NCI-H1092 treated with DMSO at 0.1 percent for 48 hours (cell line): Measurements from ENCODE around the gene POLR2E.

ENCODE experiments used
- DNase-seq: peaks from one replicate; lab custom pipeline; 2025; lab: John Stamatoyannopoulos, UW

POLR2E gene

GRCh38 chr19:1046836-1047695 is 48.1 kb downstream of the POLR2E start:
- no peak for DNase-seq

DNA sequence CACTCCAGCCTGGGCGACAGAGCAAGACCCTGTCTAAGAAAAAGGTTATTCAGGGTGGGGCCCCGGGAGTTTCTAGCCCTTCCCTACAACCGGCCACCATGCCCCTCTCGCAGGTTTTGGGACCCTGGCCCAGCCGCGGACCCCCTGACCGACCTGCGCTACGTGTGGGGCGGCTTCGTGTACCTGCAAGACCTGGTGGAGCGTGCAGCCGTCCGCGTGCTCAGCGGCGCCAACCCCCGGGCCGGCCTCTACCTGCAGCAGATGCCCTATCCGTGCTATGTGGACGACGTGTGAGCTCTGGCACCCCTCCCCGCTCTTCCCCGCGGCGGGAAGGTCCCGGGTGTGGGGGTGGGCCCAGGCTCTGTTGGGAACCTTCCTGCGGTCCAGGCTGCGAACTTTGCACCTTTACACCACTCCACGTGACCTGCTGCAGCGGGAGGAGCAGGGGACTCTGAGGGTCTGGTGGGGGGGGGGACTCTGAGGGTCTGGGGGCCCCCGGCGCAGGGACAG is 49.0 kb downstream of the POLR2E start:
- no peak for DNase-seq

DNA sequence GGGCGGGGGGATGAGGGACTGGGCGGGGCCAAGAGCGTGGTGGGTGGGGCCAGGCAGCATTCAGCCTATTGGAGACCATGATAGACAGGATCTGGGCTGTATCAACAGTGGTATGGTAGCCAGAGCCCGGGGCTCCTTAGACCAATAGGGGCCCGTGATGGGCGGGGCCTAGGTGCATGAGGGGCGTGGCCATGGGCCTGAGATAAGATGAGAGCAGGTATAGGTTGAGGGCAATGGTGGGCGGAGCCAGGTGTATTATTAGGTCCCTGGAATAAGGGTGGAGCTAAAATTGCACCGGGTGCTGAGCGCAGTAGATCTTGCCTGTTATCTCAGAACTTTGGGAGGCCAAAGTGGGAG is 50.0 kb downstream of the POLR2E start:
- DNase-seq = no peak

DNA sequence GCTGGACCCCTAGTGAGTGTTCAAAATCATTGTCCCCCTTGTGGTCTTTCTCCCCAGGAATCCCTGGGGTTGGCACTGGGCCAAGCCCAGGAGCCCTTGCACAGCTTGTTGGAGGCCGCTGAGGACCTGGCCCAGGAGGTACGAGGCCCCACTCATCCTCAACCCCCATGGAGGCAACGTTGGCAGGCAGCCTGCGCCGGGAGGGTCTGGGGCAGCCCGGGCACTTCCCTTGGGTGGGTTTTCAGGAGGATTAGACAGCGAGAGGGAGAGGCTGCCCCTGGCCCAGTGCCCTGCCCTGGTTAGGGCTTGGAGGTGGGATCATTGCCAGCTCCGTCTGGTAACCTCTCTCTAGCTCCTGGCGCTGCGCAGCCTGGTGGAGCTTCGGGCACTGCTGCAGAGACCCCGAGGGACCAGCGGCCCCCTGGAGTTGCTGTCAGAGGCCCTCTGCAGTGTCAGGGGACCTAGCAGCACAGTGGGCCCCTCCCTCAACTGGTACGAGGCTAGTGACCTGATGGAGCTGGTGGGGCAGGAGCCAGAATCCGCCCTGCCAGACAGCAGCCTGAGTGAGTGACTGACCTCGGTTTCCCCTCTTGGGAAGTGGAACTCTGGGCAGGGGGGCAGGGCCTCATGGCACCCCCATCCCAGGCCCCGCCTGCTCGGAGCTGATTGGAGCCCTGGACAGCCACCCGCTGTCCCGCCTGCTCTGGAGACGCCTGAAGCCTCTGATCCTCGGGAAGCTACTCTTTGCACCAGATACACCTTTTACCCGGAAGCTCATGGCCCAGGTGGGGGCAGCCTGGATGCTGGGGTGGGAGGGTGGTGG is 52.3 kb downstream of the POLR2E start:
- peak; percentile 61 for DNase-seq

DNA sequence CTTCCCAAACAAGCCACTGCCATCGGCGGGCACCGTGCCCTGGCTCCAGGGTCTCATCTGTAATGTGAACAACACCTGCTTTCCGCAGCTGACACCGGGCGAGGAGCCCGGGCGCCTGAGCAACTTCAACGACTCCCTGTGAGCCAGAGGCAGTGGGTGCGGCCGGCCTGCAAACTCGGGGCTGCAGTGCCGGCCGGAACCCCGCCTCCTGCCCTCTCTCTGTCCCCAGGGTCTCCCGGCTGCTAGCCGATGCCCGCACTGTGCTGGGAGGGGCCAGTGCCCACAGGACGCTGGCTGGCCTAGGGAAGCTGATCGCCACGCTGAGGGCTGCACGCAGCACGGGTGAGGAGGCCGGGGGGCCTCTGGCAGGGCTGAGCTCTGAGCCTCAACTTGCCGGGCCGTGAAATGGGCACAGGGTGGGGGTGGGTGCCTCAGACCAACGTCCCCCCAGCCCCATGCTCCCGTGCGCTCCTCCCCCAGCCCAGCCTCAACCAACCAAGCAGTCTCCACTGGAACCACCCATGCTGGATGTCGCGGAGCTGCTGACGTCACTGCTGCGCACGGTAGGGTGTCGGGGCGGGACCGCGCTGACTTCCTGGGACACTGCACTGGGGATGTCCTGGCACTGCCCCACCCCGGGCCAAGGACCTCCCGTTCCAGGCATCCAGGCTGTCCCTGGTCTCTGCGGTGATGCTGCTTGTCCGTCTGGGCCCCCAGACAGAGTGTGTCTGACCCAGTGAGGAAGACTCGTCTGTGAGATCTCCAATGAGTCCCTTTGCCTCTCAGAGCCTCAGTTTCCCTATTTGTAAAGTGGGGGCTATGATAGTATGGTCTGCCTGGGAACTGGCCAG is 53.1 kb downstream of the POLR2E start:
- peak; percentile 52 for DNase-seq

DNA sequence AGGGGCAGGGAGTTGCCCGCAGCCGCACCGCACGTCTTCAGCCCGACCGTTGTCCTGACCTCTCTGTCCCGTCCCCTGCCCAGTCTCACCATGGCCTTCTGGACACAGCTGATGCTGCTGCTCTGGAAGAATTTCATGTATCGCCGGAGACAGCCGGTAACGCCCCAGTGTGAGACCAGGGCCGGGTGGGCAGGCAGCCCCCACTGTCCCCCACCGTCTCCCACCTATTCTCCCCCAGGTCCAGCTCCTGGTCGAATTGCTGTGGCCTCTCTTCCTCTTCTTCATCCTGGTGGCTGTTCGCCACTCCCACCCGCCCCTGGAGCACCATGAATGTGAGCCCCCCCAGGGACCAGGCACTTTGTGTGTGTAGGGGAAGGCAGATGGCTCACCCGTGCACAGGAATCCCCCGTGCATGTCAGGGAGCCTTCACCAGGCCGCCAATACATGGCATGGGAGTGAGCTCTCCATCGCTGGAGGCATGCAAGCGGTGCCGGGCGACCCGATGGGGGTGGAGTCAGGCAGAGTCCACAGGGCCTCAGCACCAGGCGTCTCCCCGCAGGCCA is 53.8 kb downstream of the POLR2E start:
- no peak for DNase-seq

- DNase-seq = peak; percentile 65
Observed at GRCh38 chr19:1040476-1041271, 54.5 kb downstream of the POLR2E start.

- peak; percentile 99 for DNase-seq
Observed at GRCh38 chr19:1039646-1040475, 55.3 kb downstream of the POLR2E start, which contains the start of gene ABCA7. ABCA7 (plus strand) TSS chr19:1040107; CDS start chr19:1041362, 1,255 bp downstream.

DNA sequence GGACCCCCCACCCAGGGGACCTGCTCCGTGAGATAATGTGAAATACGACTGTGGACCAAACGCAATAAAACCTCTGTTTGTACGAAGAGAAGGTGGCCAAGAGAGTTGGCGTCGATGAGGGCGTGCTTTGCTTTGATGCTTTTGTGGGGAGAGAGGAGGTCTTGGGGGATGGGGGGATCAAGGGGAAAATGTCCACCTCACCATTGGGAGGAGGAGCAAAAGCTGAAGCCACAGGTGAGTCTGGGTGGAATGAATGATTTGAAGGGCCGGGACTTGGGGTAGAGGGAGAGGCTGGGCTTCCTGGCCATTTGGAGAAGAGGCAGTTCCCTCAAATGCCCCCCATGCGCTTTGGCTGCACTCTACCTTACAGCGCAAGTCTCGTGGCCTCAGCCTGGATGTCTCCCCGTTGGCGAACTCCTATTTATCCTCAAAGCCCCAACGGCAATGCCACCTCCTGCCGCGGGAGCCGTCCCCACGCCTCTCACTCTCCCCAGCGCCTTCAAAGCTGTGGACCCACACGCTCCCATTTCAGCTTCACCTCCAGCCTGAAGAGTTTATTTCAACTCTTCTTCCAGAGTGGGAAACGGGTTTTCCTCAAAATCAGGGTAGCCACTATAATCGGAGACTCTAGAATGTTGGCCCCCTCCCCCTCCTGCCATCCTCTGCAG is 56.1 kb downstream of the POLR2E start:
- no peak for DNase-seq

DNA sequence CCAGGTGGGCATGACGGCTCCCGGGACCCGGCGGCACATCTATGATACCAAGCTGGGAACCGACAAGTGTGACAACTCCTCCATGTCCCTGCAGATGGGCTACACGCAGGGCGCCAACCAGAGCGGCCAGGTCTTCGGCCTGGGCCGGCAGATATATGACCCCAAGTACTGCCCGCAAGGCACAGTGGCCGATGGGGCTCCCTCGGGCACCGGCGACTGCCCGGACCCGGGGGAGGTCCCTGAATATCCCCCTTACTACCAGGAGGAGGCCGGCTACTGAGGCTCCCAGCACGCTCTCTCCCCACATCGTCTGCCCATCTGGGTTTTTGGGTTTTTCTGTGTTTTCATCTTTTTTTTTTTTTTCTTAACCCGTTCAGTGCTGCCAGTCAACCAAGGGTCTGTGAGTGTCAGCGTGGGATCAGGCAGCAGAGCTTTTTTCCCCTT is 57.5 kb downstream of the POLR2E start:
- no peak for DNase-seq
